IgD-negative memory B cell (primary cell): ENCODE measurements around the gene FASTK. TPM values are rescaled to one million over a fixed set of nuclear protein-coding genes. Genes with fewer than 3 reads are reported as not detected.
"Not testable (repeated sequence)": the region's sequence is repeated elsewhere in the genome, so short reads cannot be mapped to it uniquely, and the experiment has no call there.

Experiments
- H3K27ac Mint-ChIP-seq, 3 donors: one replicate each; pipeline ENCODE4 v1.8.0; 2020 to 2022; ENCODE audit warnings: mild to moderate bottlenecking in 3 of 3, mixed read lengths in 3 of 3, moderate library complexity in 1 of 3
- H3K27me3 Mint-ChIP-seq: one replicate; pipeline ENCODE4 v1.8.0; 2021; ENCODE audit warnings: mixed read lengths
- H3K36me3 Mint-ChIP-seq: one replicate; pipeline ENCODE4 v1.8.0; 2020; ENCODE audit warnings: mild to moderate bottlenecking, mixed read lengths
- H3K4me1 Mint-ChIP-seq, 3 donors: one replicate each; pipeline ENCODE4 v1.8.0; 2020 to 2022; ENCODE audit warnings: mixed read lengths in 3 of 3, mild to moderate bottlenecking in 1 of 3
- H3K4me3 Mint-ChIP-seq, 4 donors: one replicate each; pipeline ENCODE4 v1.8.0; 2020 to 2022; ENCODE audit warnings: mild to moderate bottlenecking in 4 of 4, mixed read lengths in 4 of 4, moderate library complexity in 3 of 4
- H3K9me3 Mint-ChIP-seq, 3 donors: one replicate each; pipeline ENCODE4 v1.8.0; 2020 to 2021; ENCODE audit warnings: mixed read lengths in 3 of 3, mild to moderate bottlenecking in 1 of 3
- polyA plus RNA-seq: library from polyadenylated mRNA; unstranded; fragments of 300-500 nt; fragmentation: Illumina TruSeq; gene quantifications from one replicate; pipeline ENCODE4 v1.2.3, GENCODE V29; 2021

The FASTK gene
- polyA plus RNA-seq, 1 donor from 2014 or later, result 55.4 TPM

DNA sequence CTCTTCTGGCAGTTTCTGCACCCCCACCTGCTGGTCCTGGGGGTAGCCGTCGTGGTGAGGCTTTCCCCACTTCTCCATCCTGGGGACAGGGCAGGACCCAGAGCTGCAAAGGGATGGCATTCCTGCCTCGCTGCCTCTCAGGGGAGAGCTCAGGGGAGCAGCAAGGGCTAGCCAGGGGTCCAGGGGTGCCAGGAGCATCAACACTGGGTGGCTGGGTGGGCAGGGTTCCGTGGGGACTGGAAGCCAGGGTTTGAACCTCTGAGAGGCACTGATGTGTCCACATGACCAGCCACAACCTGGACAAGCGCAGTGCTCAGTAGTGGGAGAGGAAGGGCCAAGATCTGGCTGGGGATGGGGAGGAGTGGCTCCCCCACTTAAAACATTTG lies 46.8 kb downstream of the FASTK start:
- no peaks in the 10 kb centered on the region for H3K27me3 Mint-ChIP-seq
- no peak overlapping the region for H3K4me3 Mint-ChIP-seq
- peaks cover 2 to 6% (median 6%) of the 10 kb centered on the region in 3 donors for H3K4me1 Mint-ChIP-seq
- peaks cover 8% of the 10 kb centered on the region for H3K36me3 Mint-ChIP-seq
- no peaks in the 10 kb centered on the region for H3K9me3 Mint-ChIP-seq
- H3K27ac Mint-ChIP-seq, result no peak overlapping the region

DNA sequence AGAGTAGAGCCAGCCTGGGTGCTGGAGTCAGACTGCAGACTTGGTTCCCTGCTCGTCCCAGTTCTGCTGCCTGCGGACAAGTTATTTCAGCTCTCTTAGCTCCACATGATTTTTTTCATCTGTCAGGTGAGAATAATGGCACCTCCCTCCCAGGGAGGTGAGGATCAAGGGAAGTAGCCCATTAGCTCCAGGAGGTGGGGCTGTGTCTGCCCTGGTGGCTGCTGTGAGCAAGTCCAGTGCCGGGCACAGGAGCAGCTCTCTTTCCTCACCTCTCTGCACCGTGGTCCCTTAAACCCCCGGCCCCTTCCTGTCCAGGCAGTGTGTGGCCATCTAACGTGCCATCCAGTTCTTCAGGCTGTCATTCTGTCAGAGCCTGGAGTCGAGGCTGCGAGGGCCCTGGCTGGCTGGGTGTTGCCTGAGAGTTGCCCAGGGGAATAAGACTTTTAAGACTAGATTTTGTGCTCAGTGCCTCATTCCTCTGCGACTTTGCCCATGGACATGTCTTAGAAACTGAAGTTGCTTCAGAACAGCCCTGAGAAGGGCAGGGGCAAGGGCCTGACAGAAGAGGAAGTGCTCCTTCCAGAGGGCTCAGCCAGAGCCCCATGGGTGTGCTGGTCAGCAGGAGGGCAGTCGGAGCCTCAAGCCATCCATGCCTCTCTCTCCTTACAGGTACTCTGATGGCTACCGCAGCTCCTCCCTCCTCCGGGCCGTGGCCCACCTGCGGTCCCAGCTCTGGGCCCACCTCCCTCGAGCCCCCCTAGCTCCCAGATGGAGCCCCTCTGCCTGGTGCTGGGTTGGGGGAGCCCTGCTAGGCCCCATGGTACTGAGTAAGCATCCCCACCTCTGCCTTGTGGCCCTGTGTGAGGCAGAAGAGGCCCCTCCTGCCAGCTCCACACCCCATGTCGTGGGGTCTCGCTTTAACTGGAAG lies 47.4 kb downstream of the FASTK start:
- peak overlapping the region in 1 of 3 donors; percentile 19 for H3K27ac Mint-ChIP-seq
- peaks cover 9% of the 10 kb centered on the region in 3 donors for H3K4me1 Mint-ChIP-seq
- H3K4me3 Mint-ChIP-seq, result peak overlapping the region in 1 of 4 donors; percentile 54
- H3K9me3 Mint-ChIP-seq, result no peaks in the 10 kb centered on the region
- H3K27me3 Mint-ChIP-seq, result no peaks in the 10 kb centered on the region
- peaks cover 11% of the 10 kb centered on the region for H3K36me3 Mint-ChIP-seq

- H3K4me3 Mint-ChIP-seq, result peak overlapping the region in 1 of 4 donors; percentile 39
- peak overlapping the region in 1 of 3 donors; percentile 49 for H3K27ac Mint-ChIP-seq
- H3K36me3 Mint-ChIP-seq, result peaks cover 8% of the 10 kb centered on the region
- H3K4me1 Mint-ChIP-seq, result peaks cover 15 to 18% (median 16%) of the 10 kb centered on the region in 3 donors
- H3K9me3 Mint-ChIP-seq, result no peaks in the 10 kb centered on the region
- no peaks in the 10 kb centered on the region for H3K27me3 Mint-ChIP-seq
Measured at GRCh38 chr7:151031011-151031410, 49.6 kb downstream of the FASTK start.

DNA sequence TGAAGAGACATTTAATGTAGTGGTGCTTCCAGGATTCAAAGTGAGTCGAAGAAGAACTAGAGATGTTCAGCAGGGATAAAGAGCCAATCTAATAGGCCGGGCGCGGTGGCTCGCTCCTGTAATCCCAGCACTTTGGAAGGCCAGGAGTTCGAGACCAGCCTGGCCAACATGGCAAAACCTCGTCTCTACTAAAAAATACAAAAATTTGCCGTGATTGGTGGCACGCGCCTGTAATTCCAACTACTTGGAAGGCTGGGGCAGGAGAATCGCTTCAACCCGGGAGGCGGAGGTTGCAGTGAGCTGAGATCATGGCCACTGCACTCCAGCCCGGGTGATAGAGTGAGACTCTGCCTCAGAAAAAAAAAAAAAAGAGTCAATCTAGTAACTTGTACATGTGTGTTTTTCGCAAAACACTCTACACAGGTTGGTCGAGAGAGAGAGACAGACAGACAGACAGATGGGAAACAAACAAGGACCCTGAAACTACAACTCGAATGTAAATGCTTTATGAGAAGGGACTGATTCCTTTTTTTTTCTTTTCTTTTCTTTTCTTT lies 51.6 kb downstream of the FASTK start:
- H3K4me1 Mint-ChIP-seq, result peaks cover 15 to 18% (median 16%) of the 10 kb centered on the region in 3 donors
- H3K27ac Mint-ChIP-seq, result peak overlapping the region; percentile 97 to 100 (median 99)
- no peaks in the 10 kb centered on the region for H3K9me3 Mint-ChIP-seq
- H3K27me3 Mint-ChIP-seq, result no peaks in the 10 kb centered on the region
- peak overlapping the region; percentile 88 to 99 (median 96) for H3K4me3 Mint-ChIP-seq
- H3K36me3 Mint-ChIP-seq, result peaks cover 10% of the 10 kb centered on the region

- peak within 1 kb of the TSS; percentile 97 to 100 (median 99) for H3K27ac Mint-ChIP-seq
- peak within 1 kb of the TSS; percentile 88 to 99 (median 96) for H3K4me3 Mint-ChIP-seq
- H3K27me3 Mint-ChIP-seq, result peaks cover 2% of the 10 kb centered on the region
- H3K36me3 Mint-ChIP-seq, result peaks cover 10% of the 10 kb centered on the region
- H3K4me1 Mint-ChIP-seq, result peaks cover 15 to 18% (median 16%) of the 10 kb centered on the region in 3 donors
- no peaks in the 10 kb centered on the region for H3K9me3 Mint-ChIP-seq
Measured at GRCh38 chr7:151028131-151028947, 52.3 kb downstream of the FASTK start, which contains the start of gene ABCB8. TSS of gene ABCB8 (plus strand) at chr7:151028450. CDS start at chr7:151028516, 66 bp downstream.

GRCh38 chr7:151027728-151028130 lies 52.9 kb downstream of the FASTK start:
- peaks cover 15 to 18% (median 16%) of the 10 kb centered on the region in 3 donors for H3K4me1 Mint-ChIP-seq
- H3K36me3 Mint-ChIP-seq, H3K9me3 Mint-ChIP-seq, H3K27me3 Mint-ChIP-seq: not testable (repeated sequence)
- H3K4me3 Mint-ChIP-seq, result peak overlapping the region; percentile 88 to 99 (median 96)
- peak overlapping the region; percentile 97 to 100 (median 99) for H3K27ac Mint-ChIP-seq

GRCh38 chr7:151026771-151027727 lies 53.6 kb downstream of the FASTK start:
- H3K36me3 Mint-ChIP-seq, H3K9me3 Mint-ChIP-seq, H3K27me3 Mint-ChIP-seq: not testable (repeated sequence)
- peaks cover 15 to 18% (median 16%) of the 10 kb centered on the region in 3 donors for H3K4me1 Mint-ChIP-seq
- H3K4me3 Mint-ChIP-seq, result peak overlapping the region; percentile 88 to 99 (median 96)
- H3K27ac Mint-ChIP-seq, result peak overlapping the region; percentile 97 to 100 (median 99)

Other genes with a start within 250 kb of the FASTK start
- gene AOC1, start 228.3 kb downstream of the FASTK start, polyA plus RNA-seq, result 0.11 TPM
- 2.5 TPM for gene KCNH2, start 102.5 kb downstream of the FASTK start, polyA plus RNA-seq
- 2.0 TPM for gene NOS3, start 89.8 kb downstream of the FASTK start, polyA plus RNA-seq
- gene ATG9B, start 56.3 kb downstream of the FASTK start, polyA plus RNA-seq, result 11.2 TPM
- 21.6 TPM for gene ABCB8, start 52.4 kb downstream of the FASTK start, polyA plus RNA-seq
- gene ASIC3, start 32.3 kb downstream of the FASTK start, polyA plus RNA-seq, result not detected
- 11.4 TPM for gene CDK5, start 22.9 kb downstream of the FASTK start, polyA plus RNA-seq
- 17.8 TPM for gene SLC4A2, start 21.2 kb downstream of the FASTK start, polyA plus RNA-seq
- gene TMUB1, start 2.7 kb upstream of the FASTK start, polyA plus RNA-seq, result 72.6 TPM
- 3.5 TPM for gene AGAP3, start 5.7 kb upstream of the FASTK start, polyA plus RNA-seq
- gene GBX1, start 86.9 kb upstream of the FASTK start, polyA plus RNA-seq, result not detected
- not detected for gene ASB10, start 106.4 kb upstream of the FASTK start, polyA plus RNA-seq
- gene H2BK1, start 129.7 kb upstream of the FASTK start, polyA plus RNA-seq, result not detected
- gene ABCF2, start 146.4 kb upstream of the FASTK start, polyA plus RNA-seq, result 34.2 TPM
- gene CHPF2, start 151.7 kb upstream of the FASTK start, polyA plus RNA-seq, result 25.4 TPM
- gene SMARCD3, start 167.9 kb upstream of the FASTK start, polyA plus RNA-seq, result 1.1 TPM